CD4-positive, alpha-beta T cell (primary cell): Measurements from ENCODE around the gene SHISA2. TPM values are rescaled to one million over a fixed set of nuclear protein-coding genes. Genes with fewer than 3 reads are reported as not detected.

Experiments used
- ATAC-seq: fragments of 200-7000 bp; cut with Tn5 transposase; one replicate; pipeline ENCODE4 v1.10.0; 2022; ENCODE audit warnings: mild to moderate bottlenecking; ENCODE audit not compliant: poor library complexity
- CTCF ChIA-PET: fragments of 350-600 bp; sonication (Branson Sonifier 250); formaldehyde crosslinking; loops from one replicate; lab custom pipeline; 2021; ENCODE audit warnings: antibody characterized with exemption, inconsistent platforms; lab: Charles Lee
- POLR2A ChIA-PET: fragments of 350-600 bp; sonication (Branson Sonifier 250); formaldehyde crosslinking; loops from one replicate; lab custom pipeline; 2021; ENCODE audit warnings: antibody characterized with exemption, inconsistent platforms; lab: Charles Lee
- DNase-seq, 14 experiments: peaks; one replicate each; pipeline ENCODE4 v3.0.0-alpha.2; 2013 to 2020; ENCODE audit warnings: mixed read lengths in 2 of 14
- H3K27ac ChIP-seq, 2 donors: one replicate each; pipeline versions ENCODE4 v1.5.1 to v1.7.0; 2013; ENCODE audit warnings: low read length in 2 of 2, low read depth in 1 of 2, mild to moderate bottlenecking in 1 of 2
- H3K27me3 ChIP-seq, 2 experiments: 1 replicate in 1 of 2; 2 replicates in 1 of 2; pipeline versions ENCODE4 v1.6.1 to v1.7.0; 2013; ENCODE audit warnings: low read length in 2 of 2, control low read depth in 1 of 2, mild to moderate bottlenecking in 1 of 2, moderate library complexity in 1 of 2; ENCODE audit not compliant: insufficient read depth in 2 of 2, control insufficient read depth in 1 of 2
- H3K36me3 ChIP-seq: one replicate; pipeline ENCODE4 v1.6.1; 2013; ENCODE audit warnings: low read length, control low read depth; ENCODE audit not compliant: insufficient read depth
- H3K4me1 ChIP-seq: one replicate; pipeline ENCODE4 v1.6.1; 2013; ENCODE audit warnings: low read length, control low read depth; ENCODE audit not compliant: insufficient read depth
- H3K4me3 ChIP-seq: one replicate; pipeline ENCODE4 v1.5.1; 2013; ENCODE audit warnings: mild to moderate bottlenecking, low read length, moderate library complexity
- H3K9me3 ChIP-seq, 2 experiments: 1 replicate in 1 of 2; 2 replicates in 1 of 2; pipeline versions ENCODE4 v1.6.1 to v1.7.0; 2013; ENCODE audit warnings: low read length in 2 of 2, mild to moderate bottlenecking in 2 of 2, control low read depth in 1 of 2, moderate library complexity in 1 of 2; ENCODE audit not compliant: control insufficient read depth in 1 of 2, insufficient read depth in 1 of 2
- H3K27ac Mint-ChIP-seq: one replicate; pipeline ENCODE4 v1.8.0; 2020; ENCODE audit warnings: mixed read lengths
- H3K27me3 Mint-ChIP-seq: one replicate; pipeline ENCODE4 v1.8.0; 2021; ENCODE audit warnings: mixed read lengths
- H3K36me3 Mint-ChIP-seq: one replicate; pipeline ENCODE4 v1.8.0; 2021; ENCODE audit warnings: low read depth, mixed read lengths
- H3K4me1 Mint-ChIP-seq: one replicate; pipeline ENCODE4 v1.8.0; 2021; ENCODE audit warnings: low read depth, mixed read lengths
- H3K4me3 Mint-ChIP-seq: one replicate; pipeline ENCODE4 v1.8.0; 2020; ENCODE audit warnings: mild to moderate bottlenecking, mixed read lengths
- H3K9me3 Mint-ChIP-seq: one replicate; pipeline ENCODE4 v1.8.0; 2020; ENCODE audit warnings: mixed read lengths
- intact Hi-C, 2 experiments: fragments of 100-400 bp; cut with DNase I in 1 of 2; cut with micrococcal nuclease in 1 of 2; formaldehyde crosslinking; loops; one replicate each; pipeline versions ENCODE4 v1.15.1 to v1.9.0; 2023 to 2025; cut with DNase I, micrococcal nuclease
- total RNA-seq, 174 experiments: library from RNA in 2 of 174; stranded (reverse) in 2 of 174; gene quantifications; one replicate each; pipeline ENCODE4 v1.2.3 and lab custom pipeline; 2021 to 2026
- TF ChIP-seq, protein P1 (sequence below): fragments of 200-600 bp; IDR thresholded peaks from one replicate; pipeline ENCODE4 v1.8.0; 2022; ENCODE audit warnings: antibody characterized with exemption, mild to moderate bottlenecking

The SHISA2 gene
- total RNA-seq, 2 experiments from 2014 or later = 0.52 to 0.92 TPM

DNA sequence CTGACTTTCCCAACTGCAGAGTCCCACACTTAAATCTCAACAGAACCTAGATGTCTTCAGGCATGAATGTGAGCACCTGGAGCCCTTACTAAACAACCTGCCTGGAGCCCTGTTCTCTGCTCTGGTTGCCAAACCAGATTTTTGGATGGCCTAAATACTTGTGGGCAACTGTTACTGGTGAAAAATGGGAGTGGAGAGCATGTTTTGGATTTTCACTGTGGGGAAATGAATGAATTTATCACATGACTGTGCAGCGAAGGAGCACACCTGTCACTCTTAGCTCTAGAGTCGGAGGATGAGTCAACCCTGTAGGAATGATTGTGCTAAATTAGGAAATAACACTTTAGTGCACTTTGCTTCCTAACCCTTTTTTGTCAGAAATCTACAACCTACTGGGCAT, 30.3 kb downstream of the SHISA2 start:
- H3K9me3 Mint-ChIP-seq = no peaks in the 10 kb centered on the region
- intact Hi-C loops = no loop called here
- ChIA-PET CTCF (no interaction called here), POLR2A (no interaction called here)
- DNase-seq = no peak
- no peak for ATAC-seq
- peaks cover 19% of the 10 kb centered on the region for H3K4me1 Mint-ChIP-seq
- Histone ChIP-seq H3K27ac (no peak overlapping the region), H3K9me3 (peaks cover 0 to 5% of the 10 kb centered on the region in 2 experiments), H3K36me3 (no peaks in the 10 kb centered on the region), H3K27me3 (no peaks in the 10 kb centered on the region), H3K4me1 (peaks cover 3% of the 10 kb centered on the region), H3K4me3 (no peak overlapping the region)
- H3K27ac Mint-ChIP-seq = no peak overlapping the region
- H3K4me3 Mint-ChIP-seq = no peak overlapping the region
- H3K36me3 Mint-ChIP-seq = peaks cover 19% of the 10 kb centered on the region
- H3K27me3 Mint-ChIP-seq = no peaks in the 10 kb centered on the region
- TF ChIP-seq, protein P1, sequence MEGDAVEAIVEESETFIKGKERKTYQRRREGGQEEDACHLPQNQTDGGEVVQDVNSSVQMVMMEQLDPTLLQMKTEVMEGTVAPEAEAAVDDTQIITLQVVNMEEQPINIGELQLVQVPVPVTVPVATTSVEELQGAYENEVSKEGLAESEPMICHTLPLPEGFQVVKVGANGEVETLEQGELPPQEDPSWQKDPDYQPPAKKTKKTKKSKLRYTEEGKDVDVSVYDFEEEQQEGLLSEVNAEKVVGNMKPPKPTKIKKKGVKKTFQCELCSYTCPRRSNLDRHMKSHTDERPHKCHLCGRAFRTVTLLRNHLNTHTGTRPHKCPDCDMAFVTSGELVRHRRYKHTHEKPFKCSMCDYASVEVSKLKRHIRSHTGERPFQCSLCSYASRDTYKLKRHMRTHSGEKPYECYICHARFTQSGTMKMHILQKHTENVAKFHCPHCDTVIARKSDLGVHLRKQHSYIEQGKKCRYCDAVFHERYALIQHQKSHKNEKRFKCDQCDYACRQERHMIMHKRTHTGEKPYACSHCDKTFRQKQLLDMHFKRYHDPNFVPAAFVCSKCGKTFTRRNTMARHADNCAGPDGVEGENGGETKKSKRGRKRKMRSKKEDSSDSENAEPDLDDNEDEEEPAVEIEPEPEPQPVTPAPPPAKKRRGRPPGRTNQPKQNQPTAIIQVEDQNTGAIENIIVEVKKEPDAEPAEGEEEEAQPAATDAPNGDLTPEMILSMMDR = no peak

DNA sequence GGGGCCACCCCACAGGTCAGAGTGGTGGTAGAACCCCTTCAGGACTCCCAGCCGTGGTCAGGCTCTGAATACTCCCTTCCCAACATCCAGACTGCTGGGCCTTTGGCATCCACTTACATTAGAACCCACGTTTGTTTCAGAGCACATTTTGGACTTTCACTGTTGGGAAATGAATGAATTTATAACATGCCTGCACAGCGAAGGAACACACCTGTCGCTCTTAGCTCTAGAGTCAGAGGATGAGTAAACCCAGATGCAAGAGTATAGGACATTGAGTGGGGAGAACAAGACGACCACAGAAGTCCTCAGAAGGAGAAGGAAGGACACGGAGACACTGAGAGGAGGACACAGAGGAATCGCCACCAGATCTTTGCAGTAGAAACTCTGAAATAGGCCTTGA, 30.9 kb downstream of the SHISA2 start:
- ChIA-PET CTCF (no interaction called here), POLR2A (no interaction called here)
- TF ChIP-seq, protein P1 = no peak
- DNase-seq = no peak
- Mint-ChIP-seq H3K27ac (no peak overlapping the region), H3K36me3 (peaks cover 19% of the 10 kb centered on the region), H3K4me3 (no peak overlapping the region), H3K9me3 (no peaks in the 10 kb centered on the region), H3K27me3 (no peaks in the 10 kb centered on the region), H3K4me1 (peaks cover 19% of the 10 kb centered on the region)
- Histone ChIP-seq H3K4me1 (peaks cover 3% of the 10 kb centered on the region), H3K27ac (no peak overlapping the region), H3K9me3 (peaks cover 0 to 5% of the 10 kb centered on the region in 2 experiments), H3K36me3 (no peaks in the 10 kb centered on the region), H3K27me3 (no peaks in the 10 kb centered on the region), H3K4me3 (no peak overlapping the region)
- intact Hi-C loops = no loop called here
- ATAC-seq = no peak

DNA sequence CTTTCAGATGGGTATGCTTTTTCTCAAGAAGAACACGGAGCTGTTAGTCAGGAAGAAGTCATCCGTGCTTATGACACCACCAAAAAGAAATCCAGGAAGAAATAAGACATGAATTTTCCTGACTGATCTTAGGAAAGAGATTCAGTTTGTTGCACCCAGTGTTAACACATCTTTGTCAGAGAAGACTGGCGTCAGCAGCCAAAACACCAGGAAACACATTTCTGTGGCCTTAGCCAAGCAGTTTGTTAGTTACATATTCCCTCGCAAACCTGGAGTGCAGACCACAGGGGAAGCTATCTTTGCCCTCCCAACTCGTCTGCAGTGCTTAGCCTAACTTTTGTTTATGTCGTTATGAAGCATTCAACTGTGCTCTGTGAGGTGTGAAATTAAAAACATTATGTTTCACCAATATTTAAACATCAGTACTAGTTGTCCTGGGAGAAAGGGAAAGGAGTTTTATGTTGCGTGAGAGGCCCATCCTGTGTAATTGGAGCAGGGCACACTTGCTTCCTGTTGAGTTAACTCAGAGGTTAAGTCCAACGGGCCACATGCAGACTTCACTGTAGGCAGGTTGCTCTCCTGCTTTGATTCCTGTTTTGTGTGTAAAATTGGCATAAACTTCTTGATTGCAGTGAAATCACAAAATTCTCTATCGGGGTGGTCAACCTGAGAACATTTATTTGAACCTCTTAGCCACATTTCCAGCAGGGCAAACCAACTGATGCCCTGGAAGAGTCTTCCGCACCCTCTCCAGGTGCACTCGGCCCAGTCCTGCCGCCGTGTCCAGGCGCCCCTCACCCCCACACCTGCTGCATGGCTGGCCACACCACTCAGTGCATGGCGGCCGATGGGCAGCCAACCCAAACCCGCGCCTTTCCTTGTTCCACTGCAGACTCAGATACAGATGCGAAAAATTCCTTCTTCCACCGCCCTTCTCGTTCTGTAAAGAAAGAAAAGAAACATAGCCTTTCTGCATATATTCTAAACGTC, 31.6 kb downstream of the SHISA2 start:
- Mint-ChIP-seq H3K27me3 (no peaks in the 10 kb centered on the region), H3K36me3 (peaks cover 19% of the 10 kb centered on the region), H3K9me3 (no peaks in the 10 kb centered on the region), H3K4me3 (no peak overlapping the region), H3K4me1 (peaks cover 19% of the 10 kb centered on the region), H3K27ac (no peak overlapping the region)
- DNase-seq (no peak), ATAC-seq (no peak)
- no peak overlapping the region for H3K4me3 ChIP-seq
- H3K36me3 ChIP-seq = no peaks in the 10 kb centered on the region
- peaks cover 3% of the 10 kb centered on the region for H3K4me1 ChIP-seq
- intact Hi-C loops = loop anchor here in 1 of 2 experiments (10.0 kb wide), 1 partner anchor 115 kb away; no protein-coding TSS in a partner anchor
- peaks cover 0 to 5% of the 10 kb centered on the region in 2 experiments for H3K9me3 ChIP-seq
- no peak overlapping the region for H3K27ac ChIP-seq
- H3K27me3 ChIP-seq = no peaks in the 10 kb centered on the region
- CTCF ChIA-PET = no interaction called here
- TF ChIP-seq, protein P1 = no peak
- POLR2A ChIA-PET = no interaction called here
